ENCODE results near the gene MRGPRG. TPM values are rescaled to one million over a fixed set of nuclear protein-coding genes. Genes with fewer than 3 reads are reported as not detected.

Gene MRGPRG
- total RNA-seq, 1 donor from 2014 or later = not detected

DNA sequence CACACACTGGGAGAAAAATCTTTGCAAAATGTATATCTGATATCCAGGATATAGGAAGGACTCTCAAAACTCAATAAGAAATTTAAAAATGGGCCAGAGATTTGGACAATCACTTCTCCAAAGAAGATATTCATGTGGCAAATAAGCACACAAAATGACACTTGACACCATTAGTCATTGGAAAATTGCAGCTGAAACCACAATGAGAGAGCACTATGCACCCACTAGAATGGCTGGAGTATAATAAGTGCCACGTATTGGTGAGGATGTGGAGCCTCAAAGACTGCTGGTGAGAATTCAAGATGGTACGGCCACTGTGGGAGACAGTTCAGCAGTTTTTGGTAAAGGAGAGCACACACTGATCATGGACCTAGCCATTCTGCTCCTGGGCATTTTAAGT is 40.7 kb downstream of the MRGPRG start:
- H3K9me3 Mint-ChIP-seq = peaks cover 36% of the 10 kb centered on the region
- no peak for DNase-seq (ENCODE audit: low spot score in 2 of 2, unreplicated experiment in 2 of 2)
- TF ChIP-seq, protein P1, sequence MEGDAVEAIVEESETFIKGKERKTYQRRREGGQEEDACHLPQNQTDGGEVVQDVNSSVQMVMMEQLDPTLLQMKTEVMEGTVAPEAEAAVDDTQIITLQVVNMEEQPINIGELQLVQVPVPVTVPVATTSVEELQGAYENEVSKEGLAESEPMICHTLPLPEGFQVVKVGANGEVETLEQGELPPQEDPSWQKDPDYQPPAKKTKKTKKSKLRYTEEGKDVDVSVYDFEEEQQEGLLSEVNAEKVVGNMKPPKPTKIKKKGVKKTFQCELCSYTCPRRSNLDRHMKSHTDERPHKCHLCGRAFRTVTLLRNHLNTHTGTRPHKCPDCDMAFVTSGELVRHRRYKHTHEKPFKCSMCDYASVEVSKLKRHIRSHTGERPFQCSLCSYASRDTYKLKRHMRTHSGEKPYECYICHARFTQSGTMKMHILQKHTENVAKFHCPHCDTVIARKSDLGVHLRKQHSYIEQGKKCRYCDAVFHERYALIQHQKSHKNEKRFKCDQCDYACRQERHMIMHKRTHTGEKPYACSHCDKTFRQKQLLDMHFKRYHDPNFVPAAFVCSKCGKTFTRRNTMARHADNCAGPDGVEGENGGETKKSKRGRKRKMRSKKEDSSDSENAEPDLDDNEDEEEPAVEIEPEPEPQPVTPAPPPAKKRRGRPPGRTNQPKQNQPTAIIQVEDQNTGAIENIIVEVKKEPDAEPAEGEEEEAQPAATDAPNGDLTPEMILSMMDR (IDR thresholded peaks at IDR 0.05; ENCODE audit: unreplicated experiment) = no peak
- no peaks in the 10 kb centered on the region for H3K27me3 Mint-ChIP-seq (ENCODE audit: low read depth)
- peaks cover 2% of the 10 kb centered on the region for H3K36me3 Mint-ChIP-seq
- H3K4me1 Mint-ChIP-seq = no peaks in the 10 kb centered on the region
- no peak overlapping the region for H3K27ac Mint-ChIP-seq
- no peak overlapping the region for H3K4me3 Mint-ChIP-seq

DNA sequence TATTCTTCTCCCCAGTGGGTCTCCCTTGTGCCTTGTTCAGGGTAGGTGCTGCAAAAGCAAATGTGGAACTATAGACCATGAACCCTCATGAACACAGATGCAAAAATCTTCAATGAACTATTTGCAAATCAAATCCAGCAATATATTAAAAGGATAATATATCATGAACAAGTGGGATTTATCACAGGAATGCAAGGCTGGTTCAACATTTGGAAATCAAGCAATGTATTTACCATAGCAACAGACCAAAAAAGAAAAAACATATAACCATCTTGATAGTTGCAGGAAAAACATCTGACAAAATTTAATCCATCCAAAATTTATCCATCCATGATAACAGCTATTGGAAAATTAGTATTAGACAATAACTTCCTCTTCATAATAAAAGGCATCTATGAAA is 42.1 kb downstream of the MRGPRG start:
- Mint-ChIP-seq H3K36me3 (peaks cover 2% of the 10 kb centered on the region), H3K9me3 (peaks cover 36% of the 10 kb centered on the region)
- TF ChIP-seq, protein P1 (IDR thresholded peaks at IDR 0.05; ENCODE audit: unreplicated experiment) = no peak

DNA sequence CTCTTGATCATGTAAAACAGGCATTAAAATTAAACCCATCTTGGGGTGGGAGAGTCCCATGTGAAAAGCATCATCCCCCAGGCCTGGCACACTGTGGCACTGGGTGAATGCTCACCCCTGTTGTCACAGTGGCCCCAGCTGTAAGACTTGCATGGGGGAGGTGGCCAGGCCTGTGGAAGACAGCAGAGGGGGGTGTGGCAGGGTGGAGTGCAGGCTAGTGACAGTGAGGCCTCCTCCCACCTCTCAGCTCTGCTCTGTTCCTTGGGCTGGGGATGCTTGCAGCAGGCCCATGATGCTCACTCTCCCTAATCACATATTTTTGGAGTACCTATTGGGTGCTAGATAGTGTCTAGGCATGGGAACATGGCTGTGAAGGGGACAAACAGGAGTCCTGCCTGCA is 43.4 kb downstream of the MRGPRG start:
- Mint-ChIP-seq H3K4me1 (no peaks in the 10 kb centered on the region), H3K27ac (no peak overlapping the region), H3K36me3 (peaks cover 2% of the 10 kb centered on the region), H3K9me3 (peaks cover 35% of the 10 kb centered on the region), H3K27me3 (ENCODE audit: low read depth) (peaks cover 19% of the 10 kb centered on the region), H3K4me3 (no peak overlapping the region)
- TF ChIP-seq, protein P1 (IDR thresholded peaks at IDR 0.05; ENCODE audit: unreplicated experiment) = no peak
- DNase-seq (ENCODE audit: low spot score in 2 of 2, unreplicated experiment in 2 of 2) = no peak

More for the DNA sequence above, 42.1 kb downstream of the MRGPRG start:
- H3K4me3 Mint-ChIP-seq = no peak overlapping the region
- no peak overlapping the region for H3K27ac Mint-ChIP-seq
- H3K27me3 Mint-ChIP-seq (ENCODE audit: low read depth) = peaks cover 10% of the 10 kb centered on the region
- no peak for DNase-seq (ENCODE audit: low spot score in 2 of 2, unreplicated experiment in 2 of 2)
- H3K4me1 Mint-ChIP-seq = no peaks in the 10 kb centered on the region

DNA sequence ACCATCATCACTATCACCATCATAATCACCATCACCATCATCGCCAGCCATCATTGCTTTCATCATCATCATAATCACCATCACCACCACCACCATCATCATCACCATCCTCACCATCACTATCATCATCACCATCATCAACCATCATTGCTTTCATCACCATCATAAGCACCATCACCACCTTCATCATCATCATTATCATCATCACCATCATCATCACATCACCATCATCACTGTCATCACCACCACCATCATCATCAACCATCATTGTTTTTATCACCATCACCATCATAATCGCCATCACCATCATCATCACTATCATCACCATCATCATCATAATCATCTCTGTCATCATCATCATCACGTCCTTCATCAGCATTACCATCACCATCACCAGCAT is 44.2 kb downstream of the MRGPRG start:
- Mint-ChIP-seq H3K27ac (no peak overlapping the region), H3K9me3 (peaks cover 29% of the 10 kb centered on the region), H3K4me1 (peaks cover 4% of the 10 kb centered on the region), H3K36me3 (peaks cover 2% of the 10 kb centered on the region), H3K4me3 (no peak overlapping the region), H3K27me3 (ENCODE audit: low read depth) (peaks cover 27% of the 10 kb centered on the region)
- TF ChIP-seq, protein P1 (IDR thresholded peaks at IDR 0.05; ENCODE audit: unreplicated experiment) = no peak
- DNase-seq (ENCODE audit: low spot score in 2 of 2, unreplicated experiment in 2 of 2) = no peak

DNA sequence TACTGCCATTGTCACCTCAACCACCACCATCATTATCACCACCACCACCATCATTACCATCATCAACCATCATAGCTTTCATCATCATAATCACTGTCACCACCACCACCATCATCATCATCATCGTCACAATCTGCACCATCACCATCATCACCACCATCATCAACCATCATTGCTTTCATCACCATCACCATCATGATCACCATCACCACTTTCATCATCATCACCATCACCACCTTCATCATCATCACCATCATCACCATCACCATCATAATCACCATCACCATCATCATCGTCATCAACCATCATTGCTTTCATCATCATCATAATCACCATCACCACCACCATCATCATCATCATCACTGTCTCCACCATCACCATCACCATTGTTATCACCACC is 44.8 kb downstream of the MRGPRG start:
- Mint-ChIP-seq H3K27ac (no peak overlapping the region), H3K9me3 (peaks cover 29% of the 10 kb centered on the region), H3K36me3 (peaks cover 2% of the 10 kb centered on the region), H3K4me3 (no peak overlapping the region), H3K4me1 (peaks cover 8% of the 10 kb centered on the region), H3K27me3 (ENCODE audit: low read depth) (peaks cover 33% of the 10 kb centered on the region)
- TF ChIP-seq, protein P1 (IDR thresholded peaks at IDR 0.05; ENCODE audit: unreplicated experiment) = no peak
- DNase-seq (ENCODE audit: low spot score in 2 of 2, unreplicated experiment in 2 of 2) = no peak
